Mesenchymal stem cell (in vitro differentiated cells and primary cell): ENCODE measurements around the gene WWOX.

Experiments used
- DNase-seq: peaks from one replicate; pipeline ENCODE4 v3.0.0-alpha.2; 2013
- H2AFZ ChIP-seq: one replicate; pipeline ENCODE4 v1.6.1; 2013; ENCODE audit warnings: low read depth, mild to moderate bottlenecking, control low read depth, inconsistent platforms, low read length, moderate library complexity
- H2AK5ac ChIP-seq: 2 replicates; pipeline ENCODE4 v1.6.1; 2013; ENCODE audit warnings: low read length, moderate library complexity, mild to moderate bottlenecking, inconsistent platforms; ENCODE audit not compliant: severe bottlenecking
- H2BK120ac ChIP-seq: one replicate; pipeline ENCODE4 v1.6.1; 2013; ENCODE audit warnings: low read depth, mild to moderate bottlenecking, inconsistent platforms, low read length, moderate library complexity
- H2BK12ac ChIP-seq, 2 experiments: one replicate each; pipeline ENCODE4 v1.6.1; 2013; ENCODE audit warnings: inconsistent platforms in 2 of 2, low read length in 2 of 2, mild to moderate bottlenecking in 2 of 2, moderate library complexity in 2 of 2, control low read depth in 1 of 2
- H2BK15ac ChIP-seq: one replicate; pipeline ENCODE4 v1.6.1; 2013; ENCODE audit warnings: mild to moderate bottlenecking, low read depth, inconsistent platforms; ENCODE audit not compliant: poor library complexity, severe bottlenecking
- H2BK5ac ChIP-seq: 2 replicates; pipeline ENCODE4 v1.6.1; 2013; ENCODE audit warnings: low read depth, mild to moderate bottlenecking, low read length, control low read depth, inconsistent platforms; ENCODE audit not compliant: poor library complexity, severe bottlenecking
- H3K14ac ChIP-seq, 2 experiments: one replicate each; pipeline ENCODE4 v1.6.1; 2013; ENCODE audit warnings: inconsistent platforms in 2 of 2, low read length in 2 of 2, control low read depth in 1 of 2, mild to moderate bottlenecking in 1 of 2, moderate library complexity in 1 of 2
- H3K18ac ChIP-seq, 2 experiments: one replicate each; pipeline ENCODE4 v1.6.1; 2013; ENCODE audit warnings: inconsistent platforms in 2 of 2, low read length in 2 of 2, control low read depth in 1 of 2, low read depth in 1 of 2, mild to moderate bottlenecking in 1 of 2
- H3K23ac ChIP-seq, 2 experiments: one replicate each; pipeline ENCODE4 v1.6.1; 2013; ENCODE audit warnings: inconsistent platforms in 2 of 2, low read length in 2 of 2, mild to moderate bottlenecking in 2 of 2, moderate library complexity in 2 of 2, control low read depth in 1 of 2
- H3K27ac ChIP-seq: 2 replicates; pipeline ENCODE4 v1.5.1; 2013; ENCODE audit warnings: mild to moderate bottlenecking, moderate library complexity, low read length, control low read depth, inconsistent platforms; ENCODE audit not compliant: poor library complexity, severe bottlenecking
- H3K27me3 ChIP-seq, 2 experiments: 2 replicates each; pipeline versions ENCODE4 v1.6.1 to v1.7.0; 2013; ENCODE audit warnings: low read length in 2 of 2, mild to moderate bottlenecking in 2 of 2, moderate library complexity in 2 of 2, control low read depth in 1 of 2, inconsistent platforms in 1 of 2; ENCODE audit not compliant: control insufficient read depth in 1 of 2, insufficient read depth in 1 of 2
- H3K36me3 ChIP-seq, 2 experiments: 2 replicates each; pipeline versions ENCODE4 v1.6.1 to v1.7.0; 2013; ENCODE audit warnings: low read length in 2 of 2, control low read depth in 1 of 2, inconsistent platforms in 1 of 2, low read depth in 1 of 2, mild to moderate bottlenecking in 1 of 2; ENCODE audit not compliant: insufficient read depth in 2 of 2, control insufficient read depth in 1 of 2
- H3K4ac ChIP-seq, 2 experiments: one replicate each; pipeline ENCODE4 v1.6.1; 2013; ENCODE audit warnings: inconsistent platforms in 2 of 2, low read length in 2 of 2, mild to moderate bottlenecking in 2 of 2, moderate library complexity in 2 of 2, control low read depth in 1 of 2, low read depth in 1 of 2
- H3K4me1 ChIP-seq: 2 replicates; pipeline ENCODE4 v1.6.1; 2013; ENCODE audit warnings: low read depth, low read length, control low read depth; ENCODE audit not compliant: control insufficient read depth, insufficient read depth
- H3K4me2 ChIP-seq: 2 replicates; pipeline ENCODE4 v1.6.1; 2013; ENCODE audit warnings: low read length, mild to moderate bottlenecking, inconsistent platforms; ENCODE audit not compliant: poor library complexity, severe bottlenecking
- H3K4me3 ChIP-seq, 2 experiments: 2 replicates each; pipeline versions ENCODE4 v1.5.1 to v1.7.0; 2013; ENCODE audit warnings: low read length in 2 of 2, mild to moderate bottlenecking in 2 of 2, control low read depth in 1 of 2, low read depth in 1 of 2; ENCODE audit not compliant: insufficient read depth in 1 of 2
- H3K79me1 ChIP-seq: replicated peaks from 2 replicates; pipeline ENCODE4 v1.6.1; 2013; ENCODE audit warnings: mild to moderate bottlenecking, control low read depth, low read length, inconsistent platforms; ENCODE audit not compliant: poor library complexity, severe bottlenecking
- H3K9ac ChIP-seq: 2 replicates; pipeline ENCODE4 v1.7.0; 2013; ENCODE audit warnings: mild to moderate bottlenecking, low read length, moderate library complexity
- H3K9me3 ChIP-seq: 2 replicates; pipeline ENCODE4 v1.7.0; 2013; ENCODE audit warnings: mild to moderate bottlenecking, low read length; ENCODE audit not compliant: control insufficient read depth
- H4K8ac ChIP-seq: one replicate; pipeline ENCODE4 v1.6.1; 2013; ENCODE audit warnings: inconsistent platforms, mild to moderate bottlenecking, low read length, moderate library complexity
- H4K91ac ChIP-seq: one replicate; pipeline ENCODE4 v1.6.1; 2013; ENCODE audit warnings: mild to moderate bottlenecking, low read length, inconsistent platforms
- WGBS: methylation state at CpG from one replicate; pipeline ENCODE4 v1.1.7; 2013; ENCODE audit warnings: mixed read lengths; 5-methylcytosine and 5-hydroxymethylcytosine counted together

WWOX gene

DNA sequence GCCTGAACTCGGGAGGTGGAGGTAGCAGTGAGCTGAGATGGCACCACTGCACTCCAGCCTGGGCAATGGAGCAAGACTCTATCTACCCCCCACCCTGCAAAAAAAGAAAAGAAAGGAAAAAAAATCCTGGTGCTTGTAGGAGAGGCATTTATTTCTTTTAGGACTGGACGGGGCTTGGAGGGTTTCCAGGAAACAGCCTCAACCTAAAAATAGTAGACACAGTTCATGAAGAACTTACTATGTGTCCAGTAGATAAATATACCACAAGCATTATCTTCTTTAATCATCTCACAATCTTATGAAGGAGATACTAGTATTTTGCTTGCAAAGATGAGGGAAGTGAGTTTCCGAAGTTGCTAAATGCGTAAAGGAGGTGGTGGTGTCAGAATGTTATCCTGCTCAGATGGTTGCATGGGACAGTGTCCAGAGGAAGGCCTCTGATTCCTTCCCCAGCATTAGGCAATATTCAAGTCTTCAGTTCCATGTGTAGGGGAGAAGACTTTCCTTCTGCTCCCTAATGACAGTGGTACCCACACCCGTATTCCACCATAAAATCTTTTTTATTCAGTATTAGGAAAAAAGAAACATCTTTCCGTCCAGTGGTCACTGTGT lies 263.2 kb downstream of the WWOX start:
- H4K8ac ChIP-seq = no peak overlapping the region
- H2BK120ac ChIP-seq = no peak overlapping the region
- H3K9me3 ChIP-seq = no peaks in the 10 kb centered on the region
- 100% methylated on average over 3 of the region's 6 CpGs for WGBS
- no peak overlapping the region for H3K4me3 ChIP-seq
- no peaks in the 10 kb centered on the region for H3K27me3 ChIP-seq
- peak; percentile 45 for DNase-seq
- no peaks in the 10 kb centered on the region for H3K79me1 ChIP-seq
- H3K27ac ChIP-seq = no peak overlapping the region
- no peak overlapping the region for H3K4ac ChIP-seq
- H2BK12ac ChIP-seq = no peak overlapping the region
- H2AK5ac ChIP-seq = no peak overlapping the region
- no peak overlapping the region for H4K91ac ChIP-seq
- H3K4me1 ChIP-seq = no peaks in the 10 kb centered on the region
- H3K4me2 ChIP-seq = no peak overlapping the region
- H3K36me3 ChIP-seq = no peaks in the 10 kb centered on the region
- H3K18ac ChIP-seq = peak overlapping the region; percentile 9 to 12
- no peak overlapping the region for H3K23ac ChIP-seq
- H2BK5ac ChIP-seq = no peak overlapping the region
- H3K14ac ChIP-seq = no peak overlapping the region
- H3K9ac ChIP-seq = no peak overlapping the region
- H2AFZ ChIP-seq = no peak overlapping the region
- H2BK15ac ChIP-seq = no peak overlapping the region

DNA sequence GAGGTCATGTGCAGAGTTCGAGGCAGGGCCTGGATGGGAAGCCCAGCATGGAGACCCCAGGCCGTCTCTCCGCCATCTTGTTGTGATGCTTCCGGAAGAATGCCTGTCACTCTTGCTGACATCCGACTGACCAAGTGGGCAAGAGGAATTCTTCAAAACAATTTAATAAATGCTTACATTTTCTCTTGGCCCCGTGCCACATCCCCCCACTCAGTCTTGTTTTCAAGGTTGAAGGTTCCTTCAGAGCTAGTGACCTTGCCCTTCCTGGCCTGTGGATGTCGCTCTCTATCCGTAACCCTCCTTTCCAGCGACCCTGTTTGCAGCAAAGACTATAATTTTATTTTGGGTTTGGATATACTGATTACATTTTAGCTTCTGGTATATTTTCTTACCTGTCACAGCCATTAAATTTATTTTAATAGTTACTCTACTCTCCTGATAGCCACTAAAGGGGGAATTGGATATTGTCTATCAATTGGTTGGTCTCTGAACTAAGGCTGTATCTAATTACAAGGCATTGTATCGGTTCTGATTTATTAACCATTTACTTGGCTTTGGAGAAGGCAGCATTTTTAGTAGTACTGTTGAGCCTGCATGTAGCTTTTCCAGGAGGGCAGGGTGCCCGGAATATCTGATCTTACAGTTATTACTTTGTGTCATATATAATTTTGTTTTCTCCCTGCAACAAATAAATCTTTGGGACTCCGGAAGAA lies 264.5 kb downstream of the WWOX start:
- Histone ChIP-seq H4K8ac (peak overlapping the region; percentile 52), H2BK120ac (peak overlapping the region; percentile 54), H3K4me1 (no peaks in the 10 kb centered on the region), H2BK5ac (no peak overlapping the region), H3K9me3 (no peaks in the 10 kb centered on the region), H3K4me2 (no peak overlapping the region), H2BK12ac (peak overlapping the region; percentile 24 to 75), H3K36me3 (no peaks in the 10 kb centered on the region), H3K9ac (no peak overlapping the region), H3K4ac (peak overlapping the region in 1 of 2 experiments; percentile 1), H3K27ac (no peak overlapping the region), H3K23ac (no peak overlapping the region), H3K4me3 (no peak overlapping the region), H2AK5ac (no peak overlapping the region), H3K18ac (peak overlapping the region; percentile 8 to 22), H3K79me1 (no peaks in the 10 kb centered on the region), H2BK15ac (no peak overlapping the region), H3K14ac (no peak overlapping the region), H4K91ac (peak overlapping the region; percentile 83), H3K27me3 (no peaks in the 10 kb centered on the region), H2AFZ (no peak overlapping the region)
- no peak for DNase-seq
- WGBS = 93% methylated on average over 8 of the region's 12 CpGs

DNA sequence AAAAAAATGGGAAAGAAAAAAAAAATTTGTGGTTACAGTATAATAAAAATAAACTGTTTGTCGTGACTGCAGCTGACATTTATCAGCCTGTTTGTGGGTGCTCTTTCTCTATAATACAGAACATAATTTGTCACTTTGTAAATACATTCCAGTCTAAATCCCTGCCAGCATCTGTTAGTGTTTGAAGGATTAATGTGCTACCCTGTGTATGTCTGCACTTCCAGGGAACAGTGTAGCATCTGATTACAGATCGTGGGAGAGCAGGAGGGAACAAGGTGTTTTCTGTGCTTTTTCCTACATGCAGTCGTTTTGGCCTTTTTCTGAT lies 265.1 kb downstream of the WWOX start:
- WGBS = 21% methylated on average over 2 of the region's 3 CpGs
- Histone ChIP-seq H2AK5ac (no peak overlapping the region), H2BK5ac (no peak overlapping the region), H4K8ac (no peak overlapping the region), H3K27ac (no peak overlapping the region), H3K9ac (no peak overlapping the region), H3K4me3 (no peak overlapping the region), H3K4me2 (no peak overlapping the region), H3K79me1 (no peaks in the 10 kb centered on the region), H2BK15ac (no peak overlapping the region), H3K18ac (no peak overlapping the region), H3K14ac (no peak overlapping the region), H3K36me3 (no peaks in the 10 kb centered on the region), H2AFZ (no peak overlapping the region), H3K27me3 (no peaks in the 10 kb centered on the region), H3K9me3 (no peaks in the 10 kb centered on the region), H3K23ac (no peak overlapping the region), H2BK120ac (no peak overlapping the region), H3K4ac (no peak overlapping the region), H3K4me1 (no peaks in the 10 kb centered on the region), H4K91ac (no peak overlapping the region), H2BK12ac (peak overlapping the region in 1 of 2 experiments; percentile 86)
- DNase-seq = peak; percentile 54

DNA sequence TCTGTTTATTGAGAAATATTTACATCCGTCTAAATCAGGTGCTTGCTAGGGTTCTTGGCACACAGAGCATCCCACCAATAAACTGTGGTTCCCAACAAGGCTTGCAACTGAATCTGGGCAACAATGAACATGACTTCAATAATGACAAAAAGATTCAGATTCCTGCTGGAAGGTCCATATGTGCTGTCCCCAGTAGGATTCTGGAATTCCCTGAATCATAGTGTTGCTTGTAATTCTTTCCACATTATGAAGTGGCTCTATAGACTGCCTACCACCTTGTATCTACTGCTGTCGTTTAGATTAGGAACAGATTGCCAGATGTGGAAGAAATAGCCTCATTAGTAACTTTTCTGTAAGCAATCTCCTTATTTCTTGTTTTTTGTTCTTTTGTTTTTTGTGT lies 265.9 kb downstream of the WWOX start:
- Histone ChIP-seq H3K4ac (peak overlapping the region in 1 of 2 experiments; percentile 37), H2BK12ac (no peak overlapping the region), H2BK5ac (no peak overlapping the region), H4K91ac (no peak overlapping the region), H3K27ac (no peak overlapping the region), H2BK15ac (no peak overlapping the region), H2AFZ (no peak overlapping the region), H3K9ac (no peak overlapping the region), H3K27me3 (no peaks in the 10 kb centered on the region), H3K14ac (no peak overlapping the region), H3K4me1 (no peaks in the 10 kb centered on the region), H3K36me3 (no peaks in the 10 kb centered on the region), H3K18ac (peak overlapping the region; percentile 91 to 92), H3K79me1 (no peaks in the 10 kb centered on the region), H2BK120ac (no peak overlapping the region), H3K23ac (no peak overlapping the region), H2AK5ac (no peak overlapping the region), H3K4me3 (no peak overlapping the region), H3K4me2 (no peak overlapping the region), H4K8ac (peak overlapping the region; percentile 48), H3K9me3 (no peaks in the 10 kb centered on the region)
- WGBS = 41% methylated on average over 2 of the region's 2 CpGs
- peak; percentile 75 for DNase-seq
